OCI-LY3 (cell line): ENCODE measurements around the gene SLC36A2.

Experiments used
- H2AFZ ChIP-seq: fragments of 200-600, 300-600 bp; shearing (Covaris generic); 2 replicates; pipeline ENCODE4 v1.6.0; 2014; ENCODE audit warnings: antibody characterized with exemption, low read depth, low read length
- H3K27ac ChIP-seq: fragments of 200-600, 300-600 bp; sonication (generic); 2 replicates; pipeline ENCODE4 v1.5.1; 2014; ENCODE audit warnings: mild to moderate bottlenecking, low read length, moderate library complexity, mixed read lengths
- H3K27me3 ChIP-seq: fragments of 200-600, 300-600 bp; sonication (generic); 2 replicates; pipeline ENCODE4 v1.6.1; 2014; ENCODE audit warnings: low read depth, low read length, mixed read lengths
- H3K36me3 ChIP-seq: fragments of 200-600, 300-600 bp; sonication (generic); replicated peaks from 2 replicates; pipeline ENCODE3; 2014; ENCODE audit warnings: low read depth, low read length, mixed read lengths
- H3K4me1 ChIP-seq: fragments of 300-600, 200-600 bp; sonication (generic); 2 replicates; pipeline ENCODE4 v1.6.1; 2014; ENCODE audit warnings: low read length, mixed read lengths
- H3K4me2 ChIP-seq: fragments of 200-600, 300-600 bp; sonication (generic); 2 replicates; pipeline ENCODE4 v1.6.1; 2014; ENCODE audit warnings: low read length, mixed read lengths
- H3K4me3 ChIP-seq: fragments of 300-600, 200-600 bp; sonication (generic); 2 replicates; pipeline ENCODE4 v1.5.1; 2014; ENCODE audit warnings: antibody characterized with exemption, mild to moderate bottlenecking, low read length, moderate library complexity
- H3K79me2 ChIP-seq: fragments of 300-600, 200-600 bp; shearing (Covaris generic); 2 replicates; pipeline ENCODE4 v1.6.1; 2014; ENCODE audit warnings: mild to moderate bottlenecking, low read length, mixed read lengths
- H3K9ac ChIP-seq: fragments of 300-600, 200-600 bp; shearing (Covaris generic); 2 replicates; pipeline ENCODE4 v1.6.0; 2014; ENCODE audit warnings: mild to moderate bottlenecking, low read length, moderate library complexity
- H3K9me3 ChIP-seq: fragments of 200-600, 300-600 bp; shearing (Covaris generic); 2 replicates; pipeline ENCODE4 v1.6.1; 2014; ENCODE audit warnings: low read length, mixed read lengths; ENCODE audit not compliant: insufficient read depth
- H4K20me1 ChIP-seq: fragments of 200-600, 300-600 bp; sonication (generic); 2 replicates; pipeline ENCODE4 v1.6.1; 2016; ENCODE audit warnings: low read length, mixed read lengths; ENCODE audit not compliant: insufficient read depth
- EZH2phosphoT487 ChIP-seq: fragments of 200-600 bp; shearing (Covaris generic); IDR thresholded peaks from 2 replicates; pipeline ENCODE4 v1.6.1; 2018; ENCODE audit warnings: antibody characterized with exemption, mixed run types, low read depth
- TF ChIP-seq, protein P1 (sequence below): fragments of 200-600, 300-600 bp; sonication (generic); IDR thresholded peaks from 2 replicates; pipeline ENCODE4 v1.5.1; 2014; ENCODE audit warnings: antibody characterized with exemption, low read length, low read depth

The SLC36A2 gene

DNA sequence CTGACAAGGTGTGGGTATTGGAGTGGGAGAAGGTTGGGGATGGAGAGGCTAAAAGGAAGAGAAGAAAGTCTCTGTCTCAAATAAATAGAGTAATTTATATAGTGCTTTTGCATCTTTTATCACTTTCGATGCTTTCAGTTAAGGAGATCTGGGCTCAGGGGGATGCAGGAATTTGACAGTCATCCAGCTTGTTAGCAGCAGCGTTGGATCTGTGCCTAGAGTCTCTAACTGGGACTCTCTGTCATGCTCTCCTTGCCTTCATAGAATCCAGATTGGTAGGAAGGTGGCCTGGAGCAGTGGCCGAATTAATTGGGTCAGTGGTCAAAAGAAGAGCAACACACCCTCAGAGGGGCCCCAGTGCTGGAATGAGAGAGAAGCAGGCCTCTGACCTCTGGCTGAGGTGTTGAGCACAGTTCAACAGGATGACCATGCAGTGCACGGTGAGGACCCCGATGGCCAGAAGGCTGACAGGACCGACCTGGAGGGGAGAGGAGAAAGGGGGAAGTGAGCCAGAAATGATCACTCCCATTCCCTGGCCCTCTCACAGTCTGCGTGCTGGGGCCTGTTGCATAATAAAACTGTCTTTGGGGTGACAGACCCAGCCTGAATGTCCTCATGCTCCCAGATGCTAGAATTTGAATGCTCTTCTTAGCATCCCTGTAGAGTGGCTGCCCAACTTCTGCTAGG, 51.4 kb downstream of the SLC36A2 start:
- Histone ChIP-seq H3K9ac (no peak overlapping the region), H3K9me3 (no peaks in the 10 kb centered on the region), H3K4me1 (peaks cover 15% of the 10 kb centered on the region), H3K79me2 (no peaks in the 10 kb centered on the region), H2AFZ (no peak overlapping the region), H3K27ac (no peak overlapping the region), H4K20me1 (no peaks in the 10 kb centered on the region), H3K27me3 (peaks cover 7% of the 10 kb centered on the region), H3K36me3 (no peaks in the 10 kb centered on the region), H3K4me3 (no peak overlapping the region), H3K4me2 (no peak overlapping the region)
- TF ChIP-seq, protein P1, sequence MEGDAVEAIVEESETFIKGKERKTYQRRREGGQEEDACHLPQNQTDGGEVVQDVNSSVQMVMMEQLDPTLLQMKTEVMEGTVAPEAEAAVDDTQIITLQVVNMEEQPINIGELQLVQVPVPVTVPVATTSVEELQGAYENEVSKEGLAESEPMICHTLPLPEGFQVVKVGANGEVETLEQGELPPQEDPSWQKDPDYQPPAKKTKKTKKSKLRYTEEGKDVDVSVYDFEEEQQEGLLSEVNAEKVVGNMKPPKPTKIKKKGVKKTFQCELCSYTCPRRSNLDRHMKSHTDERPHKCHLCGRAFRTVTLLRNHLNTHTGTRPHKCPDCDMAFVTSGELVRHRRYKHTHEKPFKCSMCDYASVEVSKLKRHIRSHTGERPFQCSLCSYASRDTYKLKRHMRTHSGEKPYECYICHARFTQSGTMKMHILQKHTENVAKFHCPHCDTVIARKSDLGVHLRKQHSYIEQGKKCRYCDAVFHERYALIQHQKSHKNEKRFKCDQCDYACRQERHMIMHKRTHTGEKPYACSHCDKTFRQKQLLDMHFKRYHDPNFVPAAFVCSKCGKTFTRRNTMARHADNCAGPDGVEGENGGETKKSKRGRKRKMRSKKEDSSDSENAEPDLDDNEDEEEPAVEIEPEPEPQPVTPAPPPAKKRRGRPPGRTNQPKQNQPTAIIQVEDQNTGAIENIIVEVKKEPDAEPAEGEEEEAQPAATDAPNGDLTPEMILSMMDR: no peak
- no peak for TF ChIP-seq EZH2phosphoT487

DNA sequence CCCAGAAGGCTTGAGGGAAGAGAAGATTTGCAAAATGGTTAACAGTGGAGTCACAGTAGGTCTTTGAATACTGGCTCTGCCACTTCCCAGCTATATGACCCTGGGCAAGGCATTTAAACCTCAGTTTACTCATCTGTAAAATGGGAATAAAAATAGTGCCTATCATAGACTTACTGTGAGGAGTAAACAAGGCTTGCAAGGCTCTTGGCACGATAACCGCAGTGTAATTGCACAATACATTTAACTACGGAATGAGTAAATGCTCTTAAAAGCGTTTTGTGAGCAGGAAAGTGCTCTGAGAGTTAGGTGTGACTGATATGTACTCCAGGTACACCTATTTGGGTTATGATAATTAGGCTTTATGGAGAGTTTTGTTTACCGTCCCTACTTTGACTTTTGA, 52.2 kb downstream of the SLC36A2 start:
- Histone ChIP-seq H3K27me3 (peaks cover 4% of the 10 kb centered on the region), H3K9ac (no peak overlapping the region), H3K9me3 (no peaks in the 10 kb centered on the region), H3K27ac (no peak overlapping the region), H3K36me3 (no peaks in the 10 kb centered on the region), H3K4me3 (no peak overlapping the region), H4K20me1 (no peaks in the 10 kb centered on the region), H3K79me2 (no peaks in the 10 kb centered on the region), H3K4me1 (peaks cover 15% of the 10 kb centered on the region), H3K4me2 (no peak overlapping the region), H2AFZ (no peak overlapping the region)
- TF ChIP-seq, protein P1: no peak
- TF ChIP-seq EZH2phosphoT487: no peak

DNA sequence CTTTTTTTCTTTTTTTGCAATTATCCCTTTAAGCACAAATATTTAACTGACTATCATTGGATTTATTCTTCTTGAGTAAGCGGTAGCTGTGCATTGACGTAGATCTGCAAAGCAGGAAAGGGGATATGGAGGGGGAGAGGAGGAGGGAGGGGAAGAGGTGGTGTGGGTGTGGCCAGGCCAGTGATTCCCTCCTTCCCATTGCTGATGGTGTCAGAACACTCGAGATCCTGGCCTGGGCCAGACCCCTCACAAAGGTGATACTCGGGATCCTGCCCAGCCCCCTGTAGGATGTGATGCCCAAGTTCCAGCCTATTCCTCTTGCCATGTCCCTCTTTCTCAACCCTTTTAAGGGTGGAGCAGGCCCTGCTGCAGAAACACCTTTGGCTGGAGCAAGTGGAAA, 53.7 kb downstream of the SLC36A2 start:
- Histone ChIP-seq H3K79me2 (no peaks in the 10 kb centered on the region), H3K9ac (no peak overlapping the region), H3K9me3 (no peaks in the 10 kb centered on the region), H4K20me1 (no peaks in the 10 kb centered on the region), H3K4me1 (peaks cover 15% of the 10 kb centered on the region), H3K4me2 (no peak overlapping the region), H3K36me3 (no peaks in the 10 kb centered on the region), H3K27me3 (no peaks in the 10 kb centered on the region), H3K4me3 (no peak overlapping the region), H3K27ac (no peak overlapping the region), H2AFZ (no peak overlapping the region)
- TF ChIP-seq EZH2phosphoT487: no peak
- TF ChIP-seq, protein P1: no peak

DNA sequence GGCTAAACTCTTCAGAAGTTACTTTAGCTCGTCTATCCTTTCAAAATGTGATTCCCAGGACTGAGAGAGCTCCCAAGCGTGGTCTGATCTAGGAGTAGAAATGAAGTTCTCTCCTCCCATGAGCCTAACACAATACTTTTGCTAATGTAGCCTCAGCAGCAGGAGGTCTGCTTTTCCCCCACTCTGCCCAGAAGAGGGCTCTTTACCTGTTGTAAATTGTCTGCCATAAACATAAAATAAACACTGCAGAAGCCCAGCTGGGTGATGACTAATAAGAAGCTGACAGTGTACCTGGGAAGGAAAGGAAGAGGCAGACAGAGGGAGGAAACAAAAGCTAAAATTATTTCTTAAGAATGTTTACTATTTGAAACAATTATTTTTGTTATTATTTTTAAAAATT, 59.2 kb downstream of the SLC36A2 start:
- no peak overlapping the region for H3K4me3 ChIP-seq
- H3K4me1 ChIP-seq: no peaks in the 10 kb centered on the region
- H3K79me2 ChIP-seq: no peaks in the 10 kb centered on the region
- TF ChIP-seq EZH2phosphoT487: no peak
- TF ChIP-seq, protein P1: peak; percentile 22; the same call in 1 of the 2 replicates
- H3K9ac ChIP-seq: no peak overlapping the region
- no peaks in the 10 kb centered on the region for H3K27me3 ChIP-seq
- H2AFZ ChIP-seq: no peak overlapping the region
- no peaks in the 10 kb centered on the region for H3K36me3 ChIP-seq
- no peaks in the 10 kb centered on the region for H3K9me3 ChIP-seq
- H4K20me1 ChIP-seq: no peaks in the 10 kb centered on the region
- H3K4me2 ChIP-seq: no peak overlapping the region
- H3K27ac ChIP-seq: no peak overlapping the region
